AML-193 (cell line): ENCODE results near the gene FAF1.
A peak's percentile ranks its signal among the peaks of the same experiment; 100 is the strongest.

ENCODE experiments used
- DNase-seq, 2 experiments: peaks; one replicate each; lab custom pipeline; 2025; lab: John Stamatoyannopoulos, UW

Gene FAF1

DNA sequence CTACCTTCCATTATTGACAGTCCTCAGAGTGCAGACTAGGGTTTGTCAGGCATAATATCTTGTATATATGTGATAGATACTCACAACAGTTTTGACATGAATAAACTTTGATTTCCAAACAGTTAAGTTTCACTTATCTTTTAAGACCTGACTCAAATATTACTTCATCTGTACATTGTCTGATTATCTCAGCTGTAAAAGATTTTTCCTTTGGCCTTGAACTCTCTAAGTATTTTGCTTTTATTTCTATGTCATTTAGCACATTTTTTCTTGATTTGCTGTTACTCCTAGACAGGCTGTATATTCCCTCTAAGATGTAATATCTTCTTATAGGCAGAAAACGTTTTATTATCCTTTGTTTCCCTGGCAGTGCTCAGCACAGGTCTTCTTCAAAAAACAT is 471.2 kb downstream of the FAF1 start:
- DNase-seq, result no peak

DNA sequence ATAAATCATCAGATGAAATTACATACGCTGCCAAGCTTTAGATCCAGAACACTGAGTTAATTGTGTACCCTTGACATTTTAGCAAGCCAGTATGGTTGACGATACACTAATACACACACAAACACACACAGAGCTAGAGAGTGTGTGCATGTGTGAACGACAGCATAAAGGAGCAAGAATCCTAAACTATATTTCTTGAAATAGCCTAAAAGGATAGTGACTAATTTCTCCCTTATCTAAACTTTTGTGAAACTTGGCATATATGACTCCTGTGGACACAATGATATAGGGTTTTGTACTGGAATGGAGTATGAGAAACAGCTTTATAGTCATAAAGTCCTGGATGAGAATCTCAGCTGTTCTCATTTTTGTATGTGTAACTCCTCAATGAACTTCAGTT is 471.7 kb downstream of the FAF1 start:
- DNase-seq, result no peak

DNA sequence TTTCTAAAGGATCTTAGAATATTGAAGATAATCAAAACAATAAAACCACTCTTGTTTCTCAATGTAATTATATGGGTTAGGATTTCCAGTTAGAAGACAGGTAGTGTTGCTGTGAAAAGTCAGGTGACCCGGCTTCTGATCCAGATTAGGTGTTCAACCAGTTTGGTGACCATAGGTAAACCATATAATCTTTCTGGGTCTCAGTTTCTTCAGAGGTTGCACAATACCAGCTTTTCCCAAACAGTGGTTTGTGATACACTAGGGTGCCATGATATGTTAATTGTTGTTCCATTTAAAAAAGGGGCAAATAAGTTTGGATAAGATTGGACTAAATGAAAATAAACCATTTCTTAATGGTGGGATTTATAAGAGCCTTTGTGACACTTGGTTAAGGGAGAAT is 472.3 kb downstream of the FAF1 start:
- no peak for DNase-seq

DNA sequence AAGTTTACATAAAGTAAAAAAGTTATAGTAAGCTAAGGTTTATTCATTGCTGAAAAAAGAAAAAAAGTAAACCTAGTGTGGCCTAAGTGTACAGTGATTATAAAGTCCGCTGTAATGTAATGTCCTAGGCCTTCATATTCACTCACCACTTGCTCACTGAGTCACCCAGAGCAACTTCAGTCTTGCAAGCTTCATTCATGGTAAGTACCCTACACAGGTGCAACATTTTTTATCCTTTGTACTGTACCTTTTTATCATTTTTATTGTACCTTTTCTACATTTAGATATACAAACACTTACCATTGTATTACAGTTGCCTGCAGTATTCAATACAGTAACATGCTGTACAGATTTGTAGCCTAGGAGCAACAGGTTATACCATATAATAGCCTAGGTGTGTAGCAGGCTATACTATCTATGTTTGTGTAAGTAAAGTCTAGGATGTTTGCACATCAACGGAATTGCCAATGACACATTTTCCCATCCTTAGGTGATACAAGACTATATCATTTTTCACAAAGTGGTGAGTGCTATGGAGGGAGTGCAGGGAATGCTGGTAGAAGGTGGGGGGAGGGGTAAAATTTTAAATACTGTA is 478.8 kb downstream of the FAF1 start:
- no peak for DNase-seq

DNA sequence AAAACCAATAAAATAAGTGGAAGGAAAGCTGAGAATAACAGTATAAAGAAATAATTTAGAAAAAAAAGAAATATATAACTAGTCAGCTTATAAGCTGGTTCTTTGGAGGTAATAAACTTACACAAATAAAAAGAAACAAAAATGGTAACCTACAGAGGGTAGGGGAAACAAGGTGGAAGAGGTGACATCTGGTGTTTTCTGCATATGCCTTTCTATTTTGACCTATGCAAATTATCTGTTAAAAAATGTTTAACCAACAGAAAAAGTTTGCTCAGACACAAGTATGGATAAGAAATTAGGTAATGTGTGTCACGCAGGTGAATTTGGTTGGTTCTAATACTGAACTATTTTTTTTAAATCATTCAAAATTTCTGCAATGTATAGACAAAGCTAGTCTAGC is 483.3 kb downstream of the FAF1 start:
- no peak for DNase-seq

DNA sequence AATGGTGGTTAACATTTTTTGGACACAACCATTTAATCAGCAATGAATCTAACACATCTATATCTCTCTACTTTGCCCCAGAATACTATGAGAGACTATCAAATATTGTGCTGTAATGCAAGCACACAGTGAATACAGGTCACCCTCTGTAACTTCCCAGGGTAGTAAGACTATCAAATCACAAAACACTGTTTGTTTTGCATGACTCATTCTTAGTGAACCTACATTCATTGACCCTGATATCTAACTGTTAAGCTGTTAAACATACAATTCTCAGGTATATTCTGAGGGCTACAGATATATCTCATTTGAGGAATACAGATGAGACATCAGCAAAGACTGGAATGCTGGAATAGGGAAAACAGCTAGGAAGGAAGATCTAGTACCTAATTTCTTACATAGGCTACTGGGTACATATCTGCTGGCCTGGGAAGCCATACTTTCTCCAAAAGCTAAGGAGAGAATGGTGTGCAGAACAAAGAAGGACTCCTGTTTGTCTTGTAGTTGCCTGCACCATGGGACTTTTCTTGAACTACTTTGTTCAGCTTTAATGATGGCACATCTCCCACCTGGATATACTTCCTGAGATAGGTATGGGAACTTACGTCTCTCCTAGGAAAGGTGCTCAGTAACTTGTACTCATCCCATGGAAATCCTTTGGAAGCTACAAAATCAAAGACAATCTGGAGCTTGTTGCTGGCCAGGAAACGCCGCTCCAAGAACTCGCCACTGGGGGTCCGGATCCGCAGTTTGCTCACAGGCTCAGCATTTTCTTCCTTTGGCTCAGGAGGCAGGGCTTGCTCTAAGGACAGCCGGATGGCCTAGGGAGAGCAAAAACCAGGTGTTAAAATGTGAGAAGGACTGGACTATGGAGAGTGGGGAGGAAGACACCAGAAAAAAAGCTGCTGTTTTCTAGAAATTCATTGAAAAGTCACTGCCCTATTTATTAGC is 484.9 kb downstream of the FAF1 start:
- no peak for DNase-seq

DNA sequence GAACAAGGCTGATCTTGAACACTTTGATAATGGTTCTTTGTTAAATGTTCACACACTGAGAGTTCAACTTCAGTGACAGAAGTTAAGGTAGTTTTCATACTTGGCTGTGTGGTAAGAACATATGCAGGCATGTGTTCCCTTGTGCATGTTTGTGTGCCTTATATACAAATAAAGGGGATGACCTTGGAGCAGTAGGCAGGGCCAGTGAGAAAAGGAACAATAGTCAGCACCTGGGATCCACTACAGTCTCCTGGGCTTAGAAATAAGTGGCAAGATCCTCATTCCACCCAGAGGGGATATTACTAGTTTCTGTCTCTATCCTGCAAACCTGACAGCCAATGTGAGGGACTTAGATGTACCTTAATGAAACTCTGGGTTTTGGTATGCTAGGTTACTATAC is 486.6 kb downstream of the FAF1 start:
- no peak for DNase-seq

DNA sequence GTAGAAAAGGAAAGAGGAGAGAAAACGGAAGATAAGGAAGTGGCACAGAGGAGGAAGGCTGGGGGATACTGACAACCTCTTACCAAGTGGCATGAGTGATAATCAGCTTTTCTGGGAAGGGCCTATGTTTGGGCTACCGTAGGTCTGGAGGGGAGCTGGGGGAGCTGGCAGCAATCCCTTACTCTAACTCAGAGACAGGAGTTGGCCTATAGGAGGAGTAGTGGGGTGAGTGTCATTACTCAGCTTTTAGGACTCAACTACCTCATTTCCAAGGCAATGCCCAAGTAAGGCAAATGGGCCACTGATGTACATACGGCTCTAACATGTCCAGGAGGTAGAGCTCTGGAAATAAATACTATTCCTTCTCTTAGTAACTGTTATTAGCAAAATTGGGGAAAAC is 488.1 kb downstream of the FAF1 start:
- DNase-seq, result no peak

DNA sequence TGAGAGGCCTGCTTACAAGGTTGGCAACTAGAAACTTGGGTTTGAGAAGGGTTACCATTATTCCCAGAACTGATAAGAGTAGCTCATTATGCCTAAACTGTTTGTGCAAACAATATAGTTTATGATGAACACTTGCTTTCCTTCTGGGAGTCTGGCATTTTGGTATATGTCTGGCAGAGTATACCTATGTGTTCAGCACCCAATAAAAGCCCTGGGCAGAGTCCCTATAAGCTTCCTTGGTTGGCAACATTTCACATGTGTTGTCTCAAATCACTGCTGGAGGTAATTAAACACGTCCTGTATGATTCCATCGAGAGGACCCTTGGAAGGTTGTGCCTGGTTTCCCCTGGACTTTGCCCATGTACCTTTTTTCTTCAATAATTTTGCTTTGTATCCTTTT is 497.1 kb downstream of the FAF1 start:
- no peak for DNase-seq

DNA sequence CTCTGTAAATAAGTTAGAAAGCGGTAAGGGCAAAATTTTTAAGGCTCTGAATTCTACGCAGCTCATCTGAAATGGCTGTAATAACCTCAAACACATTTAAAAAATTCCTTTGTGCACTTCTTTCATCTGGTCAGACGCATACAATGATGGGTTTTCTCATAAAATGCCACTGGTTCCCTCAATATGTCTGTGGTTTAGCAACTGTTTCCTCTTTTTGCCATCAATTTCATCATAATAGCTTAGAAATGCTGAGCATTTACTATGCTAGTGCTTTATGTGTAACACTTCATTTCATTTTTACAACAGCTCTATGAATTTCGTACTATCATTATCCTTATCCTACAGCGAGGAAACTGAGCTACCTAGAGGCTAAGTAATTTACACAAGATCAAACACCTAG is 501.6 kb downstream of the FAF1 start:
- peak; percentile 86 to 90 for DNase-seq

DNA sequence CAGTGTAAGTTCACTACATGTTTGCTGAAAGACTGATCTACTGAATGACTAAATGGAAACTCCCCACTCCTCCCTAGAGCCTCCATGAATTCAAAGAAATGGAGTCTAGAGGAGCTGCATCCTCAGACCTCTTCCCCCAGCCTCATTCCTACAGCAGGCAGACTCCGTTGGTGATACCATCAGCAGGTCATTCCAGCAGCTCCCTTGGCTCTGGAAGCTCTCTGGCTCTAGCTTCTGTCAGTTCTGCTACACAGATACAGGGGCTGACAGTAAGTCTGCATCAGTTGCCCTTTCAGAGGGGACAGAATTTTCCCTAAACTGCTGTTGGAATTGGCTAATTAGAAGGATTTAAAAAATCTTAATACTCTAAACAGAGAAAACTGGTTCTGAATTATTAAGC is 505.2 kb downstream of the FAF1 start:
- DNase-seq, result no peak

DNA sequence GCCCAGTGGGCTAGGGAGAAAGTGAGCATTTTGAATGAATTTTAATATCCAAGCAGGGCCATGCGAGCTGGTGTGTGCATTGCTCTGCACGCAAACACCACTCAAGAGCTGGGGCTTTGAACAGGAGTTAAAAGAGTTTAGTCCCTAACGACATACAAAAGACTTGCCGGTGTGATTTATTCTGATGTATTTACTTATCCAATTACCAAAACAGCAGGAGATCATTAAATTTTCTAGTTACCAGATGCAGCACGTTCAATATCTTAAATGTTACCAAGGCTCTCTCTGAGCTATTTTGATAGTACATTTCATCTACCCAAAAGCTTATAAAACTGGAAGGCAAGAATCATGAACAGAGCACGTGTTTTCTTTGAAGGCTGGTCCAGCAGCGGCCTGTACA is 506.8 kb downstream of the FAF1 start:
- no peak for DNase-seq

DNA sequence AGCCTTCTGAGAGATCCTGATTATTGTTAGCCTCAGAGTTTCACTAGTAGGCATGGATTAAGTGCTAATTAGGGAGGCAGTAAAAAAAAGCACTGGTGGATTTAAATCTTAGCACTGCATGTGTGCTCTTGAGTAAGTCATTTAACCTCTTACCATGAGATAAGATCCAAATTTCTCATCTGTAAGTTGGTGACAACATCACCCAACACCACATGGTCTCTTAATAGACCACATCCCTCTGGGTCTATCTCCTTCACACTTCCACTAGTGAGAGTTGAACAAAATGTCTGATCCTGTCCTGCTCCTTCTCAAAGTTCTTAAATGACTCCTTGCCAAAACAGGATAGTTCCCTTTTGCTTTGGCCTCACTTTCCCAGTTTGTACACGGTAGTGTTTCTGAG is 507.4 kb downstream of the FAF1 start:
- no peak for DNase-seq

DNA sequence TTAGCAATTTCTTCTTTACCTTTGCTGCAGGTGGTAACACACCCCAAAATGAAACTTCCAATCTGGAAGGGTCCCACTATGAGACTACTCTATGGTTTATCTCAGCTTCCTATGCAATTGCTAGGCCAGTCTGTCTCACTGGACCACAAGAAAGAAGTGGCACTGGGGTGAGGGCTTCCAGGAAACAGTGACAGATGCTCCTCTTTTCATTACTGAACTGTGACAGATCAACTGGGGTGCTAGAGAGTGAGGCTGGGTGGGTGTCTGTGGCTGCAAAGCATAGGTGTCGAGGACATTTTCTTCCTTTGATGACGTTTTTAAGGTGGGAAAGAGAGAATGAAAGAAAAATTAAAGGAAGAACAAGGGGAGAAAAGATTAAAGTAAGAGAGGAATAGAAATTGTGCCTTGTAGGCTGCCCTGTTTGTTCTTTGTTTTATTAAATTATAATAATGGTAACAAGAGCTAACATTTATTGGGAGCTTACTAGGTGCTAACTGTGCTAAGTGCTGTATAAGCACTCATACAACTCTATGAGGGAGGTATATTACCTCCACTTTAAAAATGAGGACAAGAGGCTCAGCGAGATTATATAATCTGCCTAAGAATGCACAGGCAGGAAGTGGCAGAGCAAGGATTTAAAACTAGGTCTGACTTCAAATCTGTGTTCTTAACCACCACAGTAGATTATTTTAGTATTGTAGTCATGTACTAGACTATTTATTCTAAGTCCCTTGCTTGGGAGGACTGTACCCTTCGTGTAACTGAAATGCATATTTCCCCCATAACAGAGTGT is 509.0 kb downstream of the FAF1 start:
- DNase-seq, result no peak

DNA sequence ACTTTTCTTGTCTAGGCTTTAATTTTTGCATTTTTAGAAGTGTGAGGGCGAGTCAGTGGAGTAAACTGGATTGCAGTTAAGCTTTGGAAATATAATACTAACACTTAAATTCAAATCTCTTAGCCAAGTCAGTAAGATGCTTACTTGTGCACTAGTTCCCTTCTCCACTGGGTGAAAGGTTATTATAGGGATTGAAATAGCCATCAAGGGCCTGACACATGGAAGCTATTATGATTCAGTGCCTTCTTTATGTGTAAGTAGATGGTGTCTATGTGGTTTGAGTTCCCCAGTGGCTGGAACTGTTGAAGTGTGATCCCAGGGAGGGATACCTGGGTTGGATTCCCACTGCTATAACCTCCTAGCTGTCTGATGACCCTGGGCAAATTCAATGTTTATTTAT is 512.1 kb downstream of the FAF1 start:
- DNase-seq, result no peak

DNA sequence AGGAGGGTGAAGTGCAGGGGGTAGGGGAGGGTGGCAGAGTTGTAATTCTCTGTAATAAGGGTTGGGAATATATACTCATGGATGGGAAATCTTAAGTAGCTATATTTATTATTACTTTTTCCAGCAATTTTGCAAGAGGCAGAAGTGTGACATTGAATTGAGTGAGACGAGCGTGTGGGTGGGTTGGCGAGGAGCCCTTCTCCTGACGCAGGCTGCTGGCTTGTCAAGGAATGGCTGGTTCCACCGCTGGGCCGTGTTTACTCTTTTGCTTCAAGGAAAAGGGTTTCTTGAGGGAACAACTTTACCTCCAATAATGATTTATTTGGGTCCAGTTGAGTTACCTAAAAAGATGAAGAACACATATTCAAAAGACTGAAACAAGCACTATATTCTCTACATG is 518.9 kb downstream of the FAF1 start:
- DNase-seq, result no peak

DNA sequence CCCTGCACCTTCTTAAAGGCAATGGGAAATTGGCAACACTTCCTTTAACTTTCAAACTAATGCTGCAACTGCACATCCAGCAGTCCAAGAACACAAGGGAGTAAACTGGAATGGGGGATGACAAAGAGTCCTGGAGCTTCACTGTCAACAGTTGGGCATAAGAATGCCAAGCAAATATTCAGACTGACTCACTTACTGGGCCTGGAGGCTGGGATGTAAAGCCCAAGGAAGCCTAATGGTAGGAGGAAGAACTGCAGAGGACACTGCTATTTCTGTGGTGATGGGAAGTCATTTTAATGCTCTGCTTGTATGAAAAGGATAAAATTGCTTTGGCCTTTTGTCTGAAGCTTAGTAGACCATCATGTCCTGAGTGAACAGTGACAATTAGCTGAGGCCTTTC is 521.1 kb downstream of the FAF1 start:
- DNase-seq, result no peak

DNA sequence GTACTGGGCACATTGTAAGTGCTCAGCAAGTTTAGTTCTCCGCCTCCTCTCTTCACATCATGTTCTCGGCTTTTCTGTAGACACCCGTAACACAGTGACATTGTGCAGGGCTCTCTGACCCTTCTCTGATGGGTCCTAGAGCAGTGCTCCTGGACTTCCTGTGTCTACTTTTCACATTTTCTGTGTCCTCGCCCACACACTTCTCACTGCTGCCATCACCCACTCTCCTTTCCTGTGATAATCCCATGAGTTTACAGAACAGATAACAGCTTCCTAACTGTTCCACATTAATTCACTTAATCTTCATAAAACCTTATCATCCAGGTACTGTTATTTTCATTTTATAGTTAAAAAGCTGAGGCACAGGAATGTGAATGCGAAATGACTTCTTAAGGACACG is 523.6 kb downstream of the FAF1 start:
- DNase-seq, result no peak

DNA sequence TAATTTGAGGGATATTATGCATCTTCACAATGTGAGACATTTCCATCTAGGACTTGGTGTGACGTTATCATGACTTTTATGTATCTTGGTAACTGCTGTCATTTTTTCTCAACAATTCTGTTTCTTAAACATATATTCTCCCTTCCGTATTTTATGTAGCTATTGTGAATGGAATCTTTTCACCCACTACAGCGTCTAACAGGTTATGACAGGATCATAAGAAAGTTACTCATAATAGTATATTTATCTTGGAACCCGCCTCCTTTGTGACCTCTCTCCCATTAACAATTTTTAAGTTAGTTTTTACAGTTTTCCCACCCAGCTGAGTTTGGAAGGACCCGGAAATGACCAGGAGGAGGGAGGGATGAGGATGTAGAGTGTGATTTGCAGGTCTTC is 530.1 kb downstream of the FAF1 start:
- no peak for DNase-seq

DNA sequence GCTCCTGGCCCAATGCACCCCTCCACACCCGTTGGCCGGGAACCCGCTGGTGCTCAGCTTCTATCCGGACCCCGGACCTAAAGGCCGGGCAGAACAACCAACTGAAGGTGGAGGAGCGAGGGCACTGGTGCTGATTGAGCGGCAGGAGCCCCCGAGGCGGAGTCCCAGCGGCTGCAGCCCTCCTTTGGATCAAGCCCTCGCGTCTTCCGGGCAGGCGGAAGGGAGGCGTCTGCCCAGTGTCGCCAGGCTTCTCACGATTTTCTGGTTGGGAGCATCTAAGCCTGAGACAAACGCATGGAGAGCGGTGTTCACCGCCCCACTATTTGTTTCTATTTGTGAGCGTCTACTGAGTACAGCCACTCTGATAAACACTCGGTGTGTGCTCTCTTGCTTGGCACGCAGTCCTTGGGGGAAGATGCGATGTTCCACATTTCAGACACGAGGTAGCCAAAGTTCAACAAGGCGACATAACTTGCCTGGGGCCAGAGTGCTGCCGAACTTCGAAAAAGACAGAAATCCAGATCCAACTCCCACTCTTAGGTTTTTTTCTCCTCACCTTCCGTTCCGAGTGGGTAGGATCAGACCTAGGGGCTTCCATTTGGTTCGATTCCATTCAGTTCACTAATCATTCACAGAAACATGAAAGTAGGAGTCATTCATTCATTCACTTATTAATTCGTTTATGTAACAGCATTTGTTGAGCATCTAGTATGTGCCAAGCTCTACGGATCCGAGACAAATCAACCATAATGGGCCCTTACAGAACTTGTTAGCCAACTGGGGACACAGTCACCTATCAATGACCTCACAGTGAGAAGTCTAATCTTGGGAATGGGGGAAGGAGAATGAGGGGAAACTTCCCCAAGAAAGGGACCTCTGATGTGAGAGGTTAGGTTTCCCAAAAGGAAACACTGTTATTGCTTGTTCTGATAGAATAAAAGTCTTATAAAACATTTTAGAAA is 532.0 kb downstream of the FAF1 start:
- no peak for DNase-seq

DNA sequence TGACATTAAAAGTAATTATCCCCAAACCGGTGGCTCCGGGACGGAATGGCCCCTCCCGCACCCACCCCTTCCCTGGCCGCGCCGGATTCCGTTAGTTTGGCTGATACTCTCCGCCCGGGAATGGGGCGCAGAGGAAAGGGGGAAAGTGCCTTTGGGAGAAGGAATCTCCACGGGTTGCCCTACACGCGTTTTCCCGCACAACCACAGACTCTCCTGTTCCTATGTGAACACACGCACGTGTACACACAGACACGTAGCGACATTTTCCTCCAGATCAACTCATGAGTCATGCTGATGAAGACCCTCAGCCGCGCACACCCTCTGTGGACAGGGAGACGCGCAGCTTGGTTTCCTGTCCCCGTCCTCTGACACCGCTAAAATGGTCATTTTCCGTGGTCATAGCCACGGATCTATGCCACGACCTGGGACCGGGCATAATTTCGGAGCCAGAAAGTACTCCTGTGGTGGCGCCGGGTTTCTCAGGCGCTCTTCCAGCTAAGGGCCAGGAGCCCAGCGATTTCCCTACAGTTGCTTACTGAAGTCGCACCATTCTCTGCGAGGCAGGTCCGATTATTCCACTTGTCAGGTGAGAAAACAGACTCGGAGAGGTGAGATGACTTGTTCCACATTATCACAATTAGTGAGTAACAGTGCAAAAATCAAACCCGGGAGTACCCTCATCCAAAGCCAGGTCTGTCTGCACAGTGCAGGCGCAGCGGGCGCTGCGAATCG is 532.8 kb downstream of the FAF1 start:
- DNase-seq, result no peak
